Natural killer cell (primary cell): ENCODE measurements around the gene STUM. TPM values are rescaled to one million over a fixed set of nuclear protein-coding genes. Genes with fewer than 3 reads are reported as not detected.

Source experiments
- ATAC-seq, 3 donors: fragments of 150-1000 bp in 2 of 3; fragments of 200-7000 bp in 1 of 3; cut with Tn5 transposase; 1 replicate in 1 of 3; 2 replicates in 2 of 3; pipeline ENCODE4 v1.10.0; 2021; ENCODE audit warnings: mild to moderate bottlenecking in 2 of 3, moderate library complexity in 2 of 3
- DNase-seq, 2 donors: peaks; one replicate each; pipeline versions ENCODE4 v3.0.0 to v3.0.0-alpha.2; 2013 to 2021; ENCODE audit warnings: mixed read lengths in 1 of 2
- H3K27ac ChIP-seq: one replicate; pipeline ENCODE4 v1.5.1; 2013; ENCODE audit warnings: mild to moderate bottlenecking, low read length
- H3K27me3 ChIP-seq: one replicate; pipeline ENCODE4 v1.6.1; 2013; ENCODE audit warnings: low read length; ENCODE audit not compliant: control insufficient read depth, insufficient read depth
- H3K36me3 ChIP-seq: one replicate; pipeline ENCODE4 v1.6.1; 2013; ENCODE audit warnings: low read length; ENCODE audit not compliant: control insufficient read depth, insufficient read depth
- H3K4me1 ChIP-seq: one replicate; pipeline ENCODE4 v1.6.1; 2013; ENCODE audit warnings: low read length; ENCODE audit not compliant: control insufficient read depth, insufficient read depth
- H3K4me3 ChIP-seq: one replicate; pipeline ENCODE4 v1.5.1; 2013; ENCODE audit warnings: low read length
- H3K9me3 ChIP-seq: one replicate; pipeline ENCODE4 v1.6.1; 2013; ENCODE audit warnings: low read length; ENCODE audit not compliant: control insufficient read depth, insufficient read depth
- H3K27ac Mint-ChIP-seq, 2 donors: one replicate each; pipeline ENCODE4 v1.8.0; 2022; ENCODE audit warnings: mild to moderate bottlenecking in 2 of 2, mixed read lengths in 2 of 2, moderate library complexity in 1 of 2
- H3K27me3 Mint-ChIP-seq, 2 donors: one replicate each; pipeline ENCODE4 v1.8.0; 2022; ENCODE audit warnings: low read depth in 2 of 2, mixed read lengths in 2 of 2
- H3K36me3 Mint-ChIP-seq: one replicate; pipeline ENCODE4 v1.8.0; 2022; ENCODE audit warnings: mixed read lengths
- H3K4me1 Mint-ChIP-seq, 2 donors: one replicate each; pipeline ENCODE4 v1.8.0; 2022; ENCODE audit warnings: mixed read lengths in 2 of 2
- H3K4me3 Mint-ChIP-seq: one replicate; pipeline ENCODE4 v1.8.0; 2022; ENCODE audit warnings: mild to moderate bottlenecking, moderate library complexity, mixed read lengths
- H3K9me3 Mint-ChIP-seq, 2 donors: one replicate each; pipeline ENCODE4 v1.8.0; 2022; ENCODE audit warnings: mixed read lengths in 2 of 2
- WGBS: methylation state at CpG from one replicate; pipeline ENCODE4 v1.1.7; 2013; ENCODE audit warnings: missing lambda C conversion rate; ENCODE audit not compliant: insufficient coverage; 5-methylcytosine and 5-hydroxymethylcytosine counted together
- intact Hi-C: fragments of 100-400 bp; cut with micrococcal nuclease; formaldehyde crosslinking; loops from one replicate; pipeline ENCODE4 v1.14.2; 2022
- total RNA-seq, 4 donors: library from RNA; stranded (reverse); fragments of 120-200 nt in 1 of 4; gene quantifications; one replicate each; pipeline versions ENCODE4 v1.2.3 to v1.2.4, GENCODE V29; 2013 to 2022
- TF ChIP-seq, protein P1 (sequence below): fragments of 200-600 bp; IDR thresholded peaks from one replicate; pipeline ENCODE4 v1.8.0; 2022; ENCODE audit warnings: antibody characterized with exemption

Gene STUM
- total RNA-seq, 3 donors from 2014 or later (not counting 1 experiment from before 2014, with no cell fraction given) = not detected

- intact Hi-C loops = no loop called here
These were observed 21.6 kb upstream of the STUM start for GRCh38 chr1:226526801-226527595.

DNA sequence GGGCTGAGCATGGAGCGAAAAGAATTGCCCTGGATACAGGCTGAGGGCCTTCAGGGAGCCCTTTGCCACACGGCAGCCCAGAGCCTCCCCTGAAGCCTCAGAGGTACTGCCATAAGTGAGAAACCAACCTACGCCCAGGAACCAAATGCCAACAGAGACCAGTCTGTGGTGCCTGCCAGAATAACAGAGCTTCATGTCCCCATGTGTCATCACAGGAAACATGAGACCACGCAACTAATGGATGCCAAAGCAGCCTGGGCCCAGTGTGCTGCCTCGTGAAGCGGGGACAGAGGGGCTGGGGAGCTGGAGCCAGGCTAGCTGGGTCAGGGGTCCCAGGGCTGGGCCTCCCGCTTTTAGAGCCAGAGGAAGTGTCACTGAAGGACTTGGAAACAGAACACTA is 18.7 kb upstream of the STUM start:
- Histone ChIP-seq H3K27ac (no peak overlapping the region), H3K27me3 (no peaks in the 10 kb centered on the region), H3K9me3 (no peaks in the 10 kb centered on the region), H3K4me3 (no peak overlapping the region), H3K36me3 (no peaks in the 10 kb centered on the region), H3K4me1 (peaks cover 3% of the 10 kb centered on the region)
- H3K27ac Mint-ChIP-seq = no peak overlapping the region
- H3K4me3 Mint-ChIP-seq = no peak overlapping the region
- H3K36me3 Mint-ChIP-seq = no peaks in the 10 kb centered on the region
- no peaks in the 10 kb centered on the region for H3K9me3 Mint-ChIP-seq
- TF ChIP-seq, protein P1, sequence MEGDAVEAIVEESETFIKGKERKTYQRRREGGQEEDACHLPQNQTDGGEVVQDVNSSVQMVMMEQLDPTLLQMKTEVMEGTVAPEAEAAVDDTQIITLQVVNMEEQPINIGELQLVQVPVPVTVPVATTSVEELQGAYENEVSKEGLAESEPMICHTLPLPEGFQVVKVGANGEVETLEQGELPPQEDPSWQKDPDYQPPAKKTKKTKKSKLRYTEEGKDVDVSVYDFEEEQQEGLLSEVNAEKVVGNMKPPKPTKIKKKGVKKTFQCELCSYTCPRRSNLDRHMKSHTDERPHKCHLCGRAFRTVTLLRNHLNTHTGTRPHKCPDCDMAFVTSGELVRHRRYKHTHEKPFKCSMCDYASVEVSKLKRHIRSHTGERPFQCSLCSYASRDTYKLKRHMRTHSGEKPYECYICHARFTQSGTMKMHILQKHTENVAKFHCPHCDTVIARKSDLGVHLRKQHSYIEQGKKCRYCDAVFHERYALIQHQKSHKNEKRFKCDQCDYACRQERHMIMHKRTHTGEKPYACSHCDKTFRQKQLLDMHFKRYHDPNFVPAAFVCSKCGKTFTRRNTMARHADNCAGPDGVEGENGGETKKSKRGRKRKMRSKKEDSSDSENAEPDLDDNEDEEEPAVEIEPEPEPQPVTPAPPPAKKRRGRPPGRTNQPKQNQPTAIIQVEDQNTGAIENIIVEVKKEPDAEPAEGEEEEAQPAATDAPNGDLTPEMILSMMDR = no peak
- 85% methylated on average over 7 of the region's 7 CpGs for WGBS
- peaks cover 11 to 20% of the 10 kb centered on the region in 2 donors for H3K27me3 Mint-ChIP-seq
- no peak for DNase-seq
- intact Hi-C loops = no loop called here
- peaks cover 6 to 7% of the 10 kb centered on the region in 2 donors for H3K4me1 Mint-ChIP-seq
- no peak for ATAC-seq

More at GRCh38 chr1:226526801-226527595, 21.6 kb upstream of the STUM start:
- 84% methylated on average over 21 of the region's 21 CpGs for WGBS
- Histone ChIP-seq H3K36me3 (no peaks in the 10 kb centered on the region), H3K27me3 (no peaks in the 10 kb centered on the region), H3K9me3 (no peaks in the 10 kb centered on the region), H3K4me1 (no peaks in the 10 kb centered on the region), H3K27ac (no peak overlapping the region), H3K4me3 (no peak overlapping the region)
- no peaks in the 10 kb centered on the region for H3K36me3 Mint-ChIP-seq
- DNase-seq (no peak), ATAC-seq (no peak)
- TF ChIP-seq, protein P1 = no peak
- no peaks in the 10 kb centered on the region for H3K4me1 Mint-ChIP-seq
- no peak overlapping the region for H3K4me3 Mint-ChIP-seq
- peaks cover 0 to 2% of the 10 kb centered on the region in 2 donors for H3K9me3 Mint-ChIP-seq
- no peak overlapping the region for H3K27ac Mint-ChIP-seq
- peaks cover 22 to 37% of the 10 kb centered on the region in 2 donors for H3K27me3 Mint-ChIP-seq

GRCh38 chr1:226530591-226530990 is 18.0 kb upstream of the STUM start:
- Mint-ChIP-seq H3K27ac (no peak overlapping the region), H3K9me3 (no peaks in the 10 kb centered on the region), H3K4me1 (peaks cover 9 to 10% of the 10 kb centered on the region in 2 donors), H3K4me3 (no peak overlapping the region), H3K27me3 (peaks cover 11 to 20% of the 10 kb centered on the region in 2 donors), H3K36me3 (no peaks in the 10 kb centered on the region)
- TF ChIP-seq, protein P1 = no peak
- no peaks in the 10 kb centered on the region for H3K27me3 ChIP-seq
- H3K27ac ChIP-seq = no peak overlapping the region
- no peaks in the 10 kb centered on the region for H3K9me3 ChIP-seq
- WGBS = 93% methylated on average over 6 of the region's 6 CpGs
- H3K36me3 ChIP-seq = no peaks in the 10 kb centered on the region
- no peak overlapping the region for H3K4me3 ChIP-seq
- peaks cover 3% of the 10 kb centered on the region for H3K4me1 ChIP-seq
- ATAC-seq = no peak
- no peak for DNase-seq
- intact Hi-C loops = no loop called here
